ENCODE data around the gene CD28.

CD28 gene

DNA sequence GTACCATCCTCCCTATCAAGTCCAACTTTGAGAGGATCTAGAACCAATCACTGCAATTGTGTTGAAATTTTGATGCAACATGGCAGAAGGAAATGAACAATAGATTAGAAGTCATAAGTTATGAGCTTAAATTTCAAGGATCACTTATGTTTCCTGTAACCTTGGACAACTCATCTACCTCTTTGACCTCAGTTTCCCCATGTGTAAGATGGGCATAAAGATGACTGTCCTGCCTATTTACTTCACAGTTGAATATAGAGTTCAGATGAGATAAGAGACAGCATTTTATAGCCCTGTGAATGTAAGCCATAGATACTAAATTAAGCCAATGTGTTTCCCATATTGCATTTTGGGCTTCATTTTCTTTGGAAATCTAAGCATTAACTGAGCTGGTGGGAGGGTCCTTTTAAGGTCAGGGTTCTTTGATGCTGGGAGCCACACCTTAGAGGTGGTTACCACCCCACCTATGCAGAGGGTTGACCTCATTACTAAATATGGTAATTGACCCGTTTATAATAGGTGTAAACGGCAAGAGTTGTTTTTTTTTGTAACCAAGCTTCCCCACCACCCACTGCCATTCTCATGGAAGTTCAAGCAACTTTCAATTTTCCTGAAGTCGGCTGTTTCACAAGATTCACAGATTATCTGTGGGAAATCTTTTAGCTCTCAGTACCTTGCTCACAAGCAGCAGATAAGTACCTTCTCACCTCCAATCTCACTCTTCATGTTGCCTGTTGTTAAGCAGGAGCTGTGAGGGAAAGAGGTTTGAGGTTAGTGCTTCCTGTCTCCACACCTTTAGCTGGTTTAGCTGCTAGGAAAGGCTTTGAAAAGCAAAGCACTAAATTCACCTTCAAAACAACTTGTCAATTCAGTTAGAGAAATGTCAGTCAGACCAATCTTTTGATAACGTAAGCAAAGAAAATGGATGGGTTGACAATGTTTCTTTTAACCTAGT is 13.3 kb downstream of the CD28 start:
- no peak for DNase-seq

DNA sequence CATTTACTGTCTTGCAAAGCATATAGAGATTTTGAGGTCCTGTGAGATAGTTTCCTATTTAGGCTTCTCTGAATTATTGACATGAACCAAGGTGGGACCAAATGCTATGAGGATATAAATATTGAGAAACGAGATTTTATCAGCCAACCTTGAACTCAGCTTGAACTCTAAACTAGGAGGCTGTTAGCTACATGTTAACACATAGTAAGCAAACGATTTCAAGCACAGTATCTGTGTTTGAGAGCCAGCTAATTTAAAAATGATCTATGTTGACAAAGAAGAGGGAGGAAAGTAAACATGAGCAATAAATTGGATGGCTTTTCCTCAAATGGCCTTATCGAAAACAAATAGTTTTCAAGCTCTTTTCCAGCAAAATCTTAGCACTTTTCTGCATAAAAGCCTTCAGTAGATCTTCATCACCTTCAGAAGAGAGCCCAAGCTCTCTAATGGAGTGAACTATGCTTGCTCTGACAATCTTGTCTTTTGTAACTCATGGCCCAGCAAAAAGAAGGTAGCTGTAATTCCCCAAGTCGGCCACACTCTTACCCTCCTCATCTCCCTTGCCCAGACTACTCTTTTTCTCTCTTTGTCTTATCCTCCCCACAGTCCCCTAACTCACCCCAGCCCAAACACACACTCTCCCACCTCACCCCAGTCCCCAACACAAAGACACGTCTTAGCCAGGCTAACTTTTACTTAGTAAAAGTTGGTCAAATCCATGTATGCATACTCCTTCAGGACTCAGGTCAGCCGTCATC is 14.7 kb downstream of the CD28 start:
- DNase-seq: no peak

DNA sequence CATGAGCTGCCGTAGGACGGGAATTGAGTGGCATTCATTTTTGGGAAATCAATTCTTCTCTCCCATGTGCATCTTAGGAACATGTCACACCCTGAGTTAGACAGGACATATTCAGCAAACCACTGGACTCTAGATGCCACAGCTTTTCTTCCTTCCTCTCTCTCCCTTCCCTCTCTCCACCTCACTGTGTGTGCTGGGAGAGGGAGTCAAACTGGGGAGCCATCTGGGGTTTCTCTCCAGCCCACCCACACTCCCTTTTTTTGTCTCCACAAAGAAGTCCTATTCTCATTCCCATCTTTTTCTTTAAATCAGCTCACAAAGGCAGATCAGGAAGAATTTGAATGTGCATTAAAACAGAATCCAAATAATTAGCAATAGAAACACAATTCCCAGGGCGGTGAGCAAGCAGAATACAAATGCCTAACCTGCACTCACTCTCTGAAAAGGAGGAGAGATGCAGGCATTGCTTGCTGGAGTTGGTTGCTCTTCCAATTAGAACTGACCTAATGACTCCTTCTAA is 15.4 kb downstream of the CD28 start:
- peak in 1 of 2 experiments; percentile 10 for DNase-seq

DNA sequence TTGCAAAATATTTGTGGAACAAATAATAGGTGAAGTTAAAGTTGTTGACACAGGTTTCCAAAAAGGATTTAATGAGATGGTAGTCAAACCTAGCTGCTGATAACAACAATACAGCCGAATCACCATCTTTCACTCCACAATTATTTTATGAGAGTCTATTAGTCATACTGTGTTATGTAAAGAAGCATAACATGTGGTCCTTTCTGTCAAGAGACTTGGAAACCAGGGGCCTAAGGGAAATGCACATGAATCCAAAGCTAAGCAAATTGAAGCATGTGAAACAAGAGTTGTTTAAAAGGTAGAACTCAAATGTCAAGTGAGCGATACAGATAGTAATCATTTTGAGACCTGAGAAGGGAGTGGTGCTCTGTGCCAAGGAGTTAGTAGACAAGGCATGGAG is 16.0 kb downstream of the CD28 start:
- DNase-seq: peak; percentile 16 to 54

DNA sequence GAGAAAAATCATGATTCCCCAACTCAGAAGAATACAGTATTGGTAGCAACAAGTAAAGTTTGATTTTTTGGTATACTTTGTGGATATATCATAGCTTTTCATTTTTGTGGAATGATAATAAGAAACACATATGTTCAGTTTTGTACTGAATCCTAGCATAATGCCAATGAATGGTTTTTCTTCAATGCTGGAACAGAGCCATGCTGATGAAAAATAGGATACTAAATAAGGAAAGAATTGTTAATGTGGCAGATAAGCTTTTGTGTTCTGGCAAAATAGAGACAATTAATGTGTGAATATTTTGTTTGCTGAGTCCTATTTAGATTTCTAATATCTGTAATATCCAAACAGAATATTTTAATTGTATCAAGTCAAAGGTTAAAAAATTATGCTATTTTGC is 21.9 kb downstream of the CD28 start:
- no peak for DNase-seq

DNA sequence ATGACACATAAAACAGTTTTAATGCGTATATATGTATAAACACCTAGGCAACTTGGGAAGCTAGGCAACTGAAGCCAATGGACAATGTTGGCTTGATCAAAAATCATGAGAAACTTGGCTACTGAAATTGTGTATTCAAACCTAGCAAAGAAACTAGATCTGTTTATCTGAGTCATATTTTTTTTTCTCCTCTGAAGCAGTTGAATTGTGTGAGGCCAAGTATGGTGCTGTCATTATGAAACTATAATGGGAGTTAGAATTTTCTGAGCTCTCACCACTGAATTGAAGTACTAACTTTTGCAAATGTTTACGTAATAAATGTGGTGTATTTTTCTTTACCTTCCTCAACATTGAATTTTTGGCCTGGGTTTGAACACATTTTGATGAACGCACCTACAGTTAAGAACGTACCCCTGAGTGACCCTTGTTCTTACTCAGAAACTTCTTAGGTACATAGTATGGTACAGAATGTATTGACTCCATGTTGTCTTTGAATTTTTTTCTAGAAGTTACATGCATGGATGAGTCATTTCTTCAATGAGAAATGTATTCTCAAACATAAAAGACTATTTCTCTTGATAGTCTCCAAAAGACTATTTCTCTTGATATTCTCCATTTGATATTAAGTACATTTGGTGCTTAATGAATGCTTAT is 23.8 kb downstream of the CD28 start:
- DNase-seq: no peak

DNA sequence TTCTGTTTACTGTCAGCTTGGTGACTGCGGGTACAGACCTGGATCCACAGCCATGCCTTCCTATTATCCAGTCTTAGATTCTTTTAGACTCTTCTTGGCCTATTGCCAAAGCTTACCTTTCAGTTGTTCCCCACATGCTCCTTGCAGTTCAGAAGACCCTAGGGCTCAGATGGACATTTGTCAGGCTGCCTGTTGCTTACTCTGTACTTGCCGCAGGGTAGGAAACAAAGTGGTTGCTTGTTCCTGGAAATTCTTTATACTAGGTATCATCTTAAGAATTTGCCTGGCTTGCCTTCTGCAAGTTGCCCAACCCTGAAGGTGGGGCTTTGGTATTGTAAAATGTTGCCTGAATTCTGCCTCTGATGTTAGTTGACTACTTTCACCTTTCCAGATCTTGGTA is 24.4 kb downstream of the CD28 start:
- DNase-seq: no peak

DNA sequence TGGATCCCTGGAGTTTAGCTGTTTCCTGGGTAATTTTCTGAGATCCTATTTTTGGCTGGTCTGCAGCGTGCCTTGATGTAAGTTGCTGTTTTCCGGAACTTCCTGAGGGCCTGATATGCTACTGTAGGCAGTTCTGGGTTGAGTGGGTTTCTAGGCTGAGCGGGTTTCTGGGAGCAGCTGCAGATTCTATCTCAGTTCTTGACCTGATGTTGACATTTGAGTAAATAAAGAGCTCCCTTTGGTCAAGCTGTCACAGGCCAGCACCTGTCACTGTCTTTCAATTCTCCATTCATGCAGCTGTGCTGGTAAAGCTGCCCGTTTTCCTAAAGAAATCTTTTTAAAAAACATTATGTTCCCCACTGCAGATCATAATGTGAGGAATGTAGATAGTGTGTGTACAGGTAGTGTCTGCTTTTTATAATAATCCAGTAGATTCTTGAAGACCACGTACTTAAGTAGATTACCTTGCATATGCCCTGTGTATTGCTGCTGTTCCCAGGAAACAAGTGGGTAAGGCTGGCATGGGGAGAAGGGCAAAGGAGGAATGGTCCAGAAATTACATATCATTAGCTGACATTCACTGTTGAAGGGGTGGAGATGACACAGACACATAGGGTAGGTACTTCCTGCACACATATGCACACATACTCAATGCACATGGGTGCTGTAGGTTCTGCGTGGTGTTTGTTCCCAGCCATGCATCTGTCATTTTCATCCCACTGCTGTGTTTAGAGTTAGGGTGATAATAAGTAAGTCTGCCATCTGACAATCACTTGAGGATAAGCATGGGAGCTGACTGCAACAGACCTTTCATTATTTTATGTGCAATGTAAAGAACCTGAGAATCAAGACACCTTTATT is 25.9 kb downstream of the CD28 start:
- DNase-seq: no peak

DNA sequence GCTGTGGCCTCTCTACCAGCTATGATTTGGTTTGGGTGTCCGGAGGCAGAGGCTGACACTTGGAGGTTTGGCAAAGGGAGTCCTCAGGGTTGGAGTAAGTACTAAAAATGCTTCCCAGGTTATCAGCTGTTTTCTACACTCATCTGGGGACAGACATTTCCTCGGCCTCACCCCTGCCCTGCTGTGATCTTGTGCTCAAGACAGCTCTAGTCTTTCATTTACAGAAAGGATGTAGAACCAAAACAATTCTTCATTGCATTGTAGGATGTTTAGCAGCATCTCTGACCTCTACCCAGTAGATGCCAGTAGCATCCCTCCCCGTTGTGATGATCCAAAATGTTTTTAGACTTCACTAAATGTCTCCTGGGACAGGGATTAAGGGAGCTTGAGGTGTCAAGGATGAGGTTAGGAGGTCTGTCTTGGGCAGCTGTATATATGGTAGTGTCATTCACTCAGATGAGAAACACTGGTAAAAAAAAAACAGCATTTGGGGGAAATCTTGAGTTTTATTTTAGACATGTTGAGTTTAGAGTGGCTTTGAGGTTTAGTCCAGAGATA is 26.6 kb downstream of the CD28 start:
- DNase-seq: no peak

DNA sequence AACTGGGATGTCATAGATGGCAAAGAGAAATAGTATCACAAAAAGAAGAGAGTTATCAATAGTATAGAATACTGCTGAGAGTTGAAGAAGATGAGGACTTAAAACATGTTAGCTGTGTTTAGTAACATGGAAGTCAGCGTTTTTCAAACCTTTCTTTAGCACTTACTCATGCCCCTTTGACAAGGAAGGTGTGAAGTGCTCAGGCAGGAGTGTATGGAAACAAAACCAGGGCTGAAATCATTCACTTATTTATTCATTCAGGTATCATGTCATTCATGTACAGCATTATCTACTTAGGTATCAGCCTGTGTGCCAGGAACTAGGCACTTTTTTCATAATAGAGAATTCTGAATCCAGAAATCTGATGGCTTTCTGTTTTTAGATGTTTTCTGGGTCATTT is 27.2 kb downstream of the CD28 start:
- no peak for DNase-seq

DNA sequence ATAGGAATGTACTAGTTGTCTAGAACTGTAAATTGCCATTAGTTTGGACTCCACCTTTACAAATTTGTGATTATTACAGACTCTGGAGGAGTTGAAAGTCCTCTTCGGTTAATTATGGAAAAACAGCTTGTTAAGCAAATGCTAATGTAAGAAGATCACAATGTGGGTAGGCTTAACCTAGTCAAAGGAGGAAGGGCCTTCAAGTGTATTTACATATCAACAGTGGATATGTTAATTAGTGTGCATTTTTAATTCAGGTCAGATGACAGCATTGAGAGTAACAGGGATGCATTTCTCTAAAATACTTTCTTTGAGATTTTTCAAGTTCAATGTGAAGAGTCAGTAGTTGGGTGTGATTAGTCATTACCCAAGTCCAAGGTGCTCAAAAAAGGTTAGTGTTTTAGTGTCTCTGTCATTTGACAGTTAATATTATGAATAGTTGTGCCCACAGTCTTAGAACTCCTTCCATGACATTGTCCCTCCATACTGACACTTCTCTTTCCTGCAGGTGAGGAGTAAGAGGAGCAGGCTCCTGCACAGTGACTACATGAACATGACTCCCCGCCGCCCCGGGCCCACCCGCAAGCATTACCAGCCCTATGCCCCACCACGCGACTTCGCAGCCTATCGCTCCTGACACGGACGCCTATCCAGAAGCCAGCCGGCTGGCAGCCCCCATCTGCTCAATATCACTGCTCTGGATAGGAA is 28.0 kb downstream of the CD28 start:
- no peak for DNase-seq

DNA sequence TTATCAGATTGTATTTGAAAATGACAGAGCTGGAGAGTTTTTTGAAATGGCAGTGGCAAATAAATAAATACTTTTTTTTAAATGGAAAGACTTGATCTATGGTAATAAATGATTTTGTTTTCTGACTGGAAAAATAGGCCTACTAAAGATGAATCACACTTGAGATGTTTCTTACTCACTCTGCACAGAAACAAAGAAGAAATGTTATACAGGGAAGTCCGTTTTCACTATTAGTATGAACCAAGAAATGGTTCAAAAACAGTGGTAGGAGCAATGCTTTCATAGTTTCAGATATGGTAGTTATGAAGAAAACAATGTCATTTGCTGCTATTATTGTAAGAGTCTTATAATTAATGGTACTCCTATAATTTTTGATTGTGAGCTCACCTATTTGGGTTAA is 30.9 kb downstream of the CD28 start:
- DNase-seq: no peak

DNA sequence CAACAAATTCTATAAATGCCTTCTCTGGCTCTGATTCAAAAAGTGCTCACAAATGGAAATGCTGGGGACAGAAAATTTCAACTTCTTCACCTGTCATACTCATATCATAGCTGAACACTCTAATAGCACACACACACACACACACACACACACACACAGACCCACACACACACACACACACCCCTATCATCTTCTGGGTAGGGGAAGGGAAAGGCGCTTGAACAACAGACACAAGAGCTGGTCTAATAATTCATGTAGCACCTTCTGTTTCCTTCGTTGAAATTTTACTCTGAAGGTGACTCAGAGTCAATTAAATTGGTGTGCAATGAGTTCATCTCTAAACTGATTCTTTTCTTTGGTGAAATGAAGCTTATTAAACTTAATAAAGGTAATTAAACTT is 32.9 kb downstream of the CD28 start:
- no peak for DNase-seq

DNA sequence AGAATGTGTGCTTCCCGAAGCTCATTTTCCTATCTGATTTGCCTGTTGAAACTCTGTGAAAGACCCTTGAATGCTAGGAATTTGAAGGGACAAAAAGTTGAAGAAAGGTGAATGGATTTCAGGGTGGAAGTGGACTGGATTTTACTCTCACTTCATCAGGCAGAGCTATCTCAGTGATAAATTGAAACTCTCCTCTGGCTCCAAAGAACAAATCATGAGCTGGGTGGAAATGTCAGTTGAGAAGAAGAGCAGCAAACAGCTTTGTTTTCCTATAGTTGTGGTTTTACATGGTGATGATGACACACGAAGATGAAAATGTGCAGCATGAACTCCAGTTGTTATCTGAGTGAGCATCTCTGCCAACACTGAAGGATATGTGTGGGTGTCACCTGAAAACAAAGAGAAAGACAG is 34.4 kb downstream of the CD28 start:
- DNase-seq: no peak

DNA sequence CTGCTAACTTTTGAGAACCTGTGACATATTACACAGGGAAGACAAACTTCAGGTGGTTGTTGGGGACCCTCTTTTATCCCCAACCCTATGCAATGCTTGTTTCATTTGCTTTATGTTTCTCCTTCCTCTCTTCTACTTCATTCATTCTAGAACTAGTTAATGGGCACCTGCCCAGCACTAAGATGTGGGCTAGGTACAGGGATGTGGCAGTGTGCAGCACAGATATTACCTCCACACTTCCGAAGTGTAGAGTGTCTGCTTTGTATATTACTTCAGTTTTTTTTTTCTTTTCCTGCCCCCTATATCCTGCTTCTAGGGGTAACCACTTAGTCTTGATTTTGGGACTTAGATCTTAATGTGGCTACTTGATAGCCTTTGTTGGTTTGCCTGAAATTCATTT is 35.1 kb downstream of the CD28 start:
- no peak for DNase-seq

DNA sequence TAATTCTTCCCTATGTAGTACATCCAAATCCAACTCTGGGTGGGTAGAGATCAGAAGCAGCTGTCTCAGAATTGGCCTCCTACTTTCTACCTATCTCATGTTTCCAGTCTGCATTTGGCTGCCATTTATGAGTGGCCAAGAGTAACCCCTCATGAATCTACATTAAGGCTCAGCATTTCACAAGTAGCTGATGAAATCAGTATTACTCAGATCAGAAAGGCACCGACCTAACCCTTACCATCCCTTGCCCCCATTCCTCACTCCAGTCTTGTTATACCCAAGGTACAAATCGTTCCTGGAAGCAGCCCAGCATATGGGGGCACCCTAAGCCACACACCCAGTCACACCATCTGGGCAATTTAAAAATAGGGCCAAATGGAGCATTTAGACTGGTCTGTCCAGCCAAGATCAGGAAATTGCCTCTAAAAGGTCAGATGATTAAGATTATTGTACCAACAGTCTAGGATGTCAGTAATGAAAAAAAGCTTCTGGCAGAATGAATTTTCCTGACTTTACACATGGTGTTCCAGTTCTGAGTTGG is 37.1 kb downstream of the CD28 start:
- no peak for DNase-seq

DNA sequence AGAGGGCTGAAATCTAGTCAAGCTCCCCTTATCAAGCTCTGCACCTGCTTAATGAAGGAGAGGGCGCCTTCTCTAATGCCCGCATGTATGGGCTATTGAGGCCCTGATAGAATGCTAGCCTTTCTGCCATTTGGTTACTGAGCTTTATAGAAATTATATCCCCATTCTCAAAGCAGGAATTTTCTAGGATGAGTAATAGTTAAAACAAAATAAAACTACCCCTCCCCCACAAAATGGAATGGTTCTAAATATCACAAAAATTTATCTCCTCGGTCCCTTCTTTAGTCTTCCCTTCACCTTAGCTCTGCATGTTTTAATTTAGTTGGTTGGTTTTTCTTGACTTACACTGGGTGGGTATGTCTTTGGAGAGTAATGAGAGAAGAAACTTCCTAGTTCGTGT is 37.7 kb downstream of the CD28 start:
- DNase-seq: no peak

DNA sequence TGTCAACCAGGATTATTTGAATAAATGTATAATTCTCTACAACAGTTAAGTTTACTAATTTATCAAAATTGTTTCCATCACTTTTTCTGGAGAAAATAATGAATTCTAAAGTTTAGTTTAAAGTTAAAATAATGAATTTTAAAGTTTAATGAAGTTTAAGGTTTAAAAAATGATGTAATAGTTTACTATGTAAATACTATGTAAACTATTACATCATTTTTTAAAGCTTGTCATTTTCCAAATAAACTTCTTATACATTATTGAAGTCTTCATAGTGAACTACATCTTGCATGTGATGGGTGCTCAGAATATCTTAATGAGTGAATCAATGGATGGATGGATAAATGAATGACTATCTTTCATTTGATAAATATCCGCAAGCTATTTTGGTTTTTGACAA is 38.8 kb downstream of the CD28 start:
- DNase-seq: no peak

DNA sequence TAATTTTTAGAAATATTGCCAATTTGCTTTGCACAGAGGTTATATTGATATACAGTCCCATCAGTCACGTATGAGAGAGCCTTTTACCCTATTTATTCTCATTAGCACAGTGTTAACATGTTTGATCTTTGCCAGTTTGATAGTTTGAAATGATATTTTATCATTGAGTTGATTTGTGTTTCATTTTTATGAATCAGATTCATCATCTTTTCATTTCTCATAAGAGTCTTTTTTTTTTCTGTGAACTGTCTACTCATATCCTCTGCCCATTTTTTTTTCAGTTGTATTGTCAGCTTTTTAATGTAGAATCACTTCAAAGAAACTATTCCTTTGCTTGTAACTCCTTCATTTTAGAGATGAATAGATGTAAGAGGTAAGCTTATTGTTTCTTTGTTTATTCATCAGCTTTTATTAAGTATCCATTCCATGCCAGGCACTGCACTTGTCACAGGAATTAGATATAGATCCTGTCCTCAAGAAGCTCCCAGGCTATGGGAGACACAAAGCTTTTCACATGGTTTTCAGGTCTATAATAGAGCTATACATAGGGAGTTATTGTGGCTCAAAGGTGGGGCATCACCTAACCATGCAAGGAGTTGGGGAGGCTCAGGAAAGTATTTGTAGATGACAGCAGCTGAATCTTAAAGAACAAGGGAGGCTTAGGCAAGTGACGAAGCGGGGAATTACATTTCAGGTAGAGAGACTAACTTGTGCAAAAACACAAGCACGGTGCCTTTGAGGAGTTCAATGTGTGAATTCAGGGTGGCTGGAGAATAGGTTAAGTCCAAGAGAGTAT is 42.1 kb downstream of the CD28 start:
- no peak for DNase-seq

DNA sequence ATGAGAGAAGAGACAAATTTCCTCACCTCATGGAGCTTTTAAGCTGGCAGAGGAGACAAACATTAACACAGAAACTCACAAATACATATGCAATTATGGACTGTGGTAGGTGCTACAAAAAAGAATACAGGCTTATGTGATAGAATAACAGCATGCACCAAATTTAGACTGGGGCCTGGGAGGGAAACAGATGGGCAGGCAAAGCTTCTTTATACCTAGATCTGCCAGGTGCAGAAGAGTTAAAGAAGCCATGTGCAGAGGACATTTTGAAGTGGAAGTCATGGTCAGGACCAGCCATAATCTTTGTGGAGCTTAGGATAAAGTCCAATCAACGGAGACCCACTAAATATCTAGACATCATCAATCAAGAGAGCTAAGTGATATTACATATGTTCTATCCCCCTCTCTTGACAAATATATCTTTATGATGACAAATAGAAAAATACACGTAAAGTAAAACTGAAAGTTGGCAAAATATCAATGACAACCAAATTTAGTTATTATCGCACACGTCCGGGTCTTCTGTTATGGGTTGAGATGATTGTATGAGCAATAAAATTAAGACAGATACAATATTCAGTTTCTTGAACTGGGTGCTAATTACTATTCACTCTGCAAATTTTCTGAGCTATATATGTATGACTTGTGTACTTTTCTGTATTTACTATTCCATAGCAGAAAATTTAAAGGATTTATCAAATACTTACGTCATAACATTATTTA is 44.1 kb downstream of the CD28 start:
- no peak for DNase-seq
